IMR-90 (cell line): ENCODE results near the gene SETD2. TPM values are rescaled to one million over a fixed set of nuclear protein-coding genes. Genes with fewer than 3 reads are reported as not detected.

Source experiments
- ATAC-seq: fragments of 200-7000 bp; cut with Tn5 transposase; 2 replicates; pipeline ENCODE4 v1.9.1; 2020; ENCODE audit warnings: low read depth, mild to moderate bottlenecking, moderate library complexity
- BruUV-seq: library from RNA; stranded (reverse); fragments of 400-500 nt; replicated peaks from 2 replicates; lab custom pipeline; 2021; lab: Mats Ljungman, UMichigan
- CTCF ChIA-PET: fragments of 300-600 bp; formaldehyde crosslinking; extraction: SDS; loops from one replicate; lab custom pipeline; 2021; ENCODE audit warnings: antibody characterized with exemption; lab: Yijun Ruan, JAX
- POLR2A ChIA-PET: fragments of 300-600 bp; sonication (Branson Sonifier 250); formaldehyde crosslinking; loops from one replicate; lab custom pipeline; 2022; ENCODE audit warnings: antibody characterized with exemption; ENCODE audit not compliant: unreplicated experiment; lab: Charles Lee
- DNase-seq: peaks from one replicate; pipeline ENCODE4 v3.0.0; 2013
- H2AFZ ChIP-seq: replicated peaks from 2 replicates; pipeline ENCODE3; 2013; ENCODE audit warnings: low read length, mild to moderate bottlenecking; ENCODE audit not compliant: poor library complexity
- H2AK5ac ChIP-seq: 2 replicates; pipeline ENCODE4 v1.6.1; 2013; ENCODE audit warnings: low read depth, low read length, inconsistent platforms
- H2AK9ac ChIP-seq: replicated peaks from 2 replicates; pipeline ENCODE3; 2013; ENCODE audit warnings: mild to moderate bottlenecking, low read depth, low read length, moderate library complexity; ENCODE audit not compliant: poor library complexity
- H2BK120ac ChIP-seq: 2 replicates; pipeline ENCODE4 v1.6.1; 2013; ENCODE audit warnings: low read depth, low read length, inconsistent platforms
- H2BK15ac ChIP-seq: 3 replicates; pipeline ENCODE4 v1.6.1; 2013; ENCODE audit warnings: low read depth, low read length, inconsistent platforms
- H2BK20ac ChIP-seq: 2 replicates; pipeline ENCODE4 v1.6.1; 2013; ENCODE audit warnings: low read depth, mild to moderate bottlenecking, inconsistent platforms, low read length, moderate library complexity
- H2BK5ac ChIP-seq: 2 replicates; pipeline ENCODE4 v1.6.1; 2013; ENCODE audit warnings: mild to moderate bottlenecking, low read depth, low read length, inconsistent platforms; ENCODE audit not compliant: poor library complexity, severe bottlenecking
- H3K14ac ChIP-seq: replicated peaks from 2 replicates; pipeline ENCODE4 v1.6.1; 2013; ENCODE audit warnings: low read depth, low read length, inconsistent platforms
- H3K18ac ChIP-seq: 2 replicates; pipeline ENCODE4 v1.6.1; 2013; ENCODE audit warnings: low read depth, low read length, control low read depth
- H3K23ac ChIP-seq: 2 replicates; pipeline ENCODE4 v1.6.1; 2013; ENCODE audit warnings: low read depth, low read length, inconsistent platforms
- H3K27ac ChIP-seq: 2 replicates; pipeline ENCODE4 v1.5.1; 2013; ENCODE audit warnings: mild to moderate bottlenecking, control low read depth, low read length; ENCODE audit not compliant: insufficient read depth
- H3K27me3 ChIP-seq: 2 replicates; pipeline ENCODE4 v1.6.1; 2013; ENCODE audit warnings: low read length; ENCODE audit not compliant: control insufficient read depth, insufficient read depth
- H3K36me3 ChIP-seq: 2 replicates; pipeline ENCODE4 v1.6.1; 2013; ENCODE audit warnings: low read length, mixed read lengths; ENCODE audit not compliant: control insufficient read depth, insufficient read depth
- H3K4ac ChIP-seq: 2 replicates; pipeline ENCODE4 v1.6.1; 2013; ENCODE audit warnings: low read depth, low read length, inconsistent platforms
- H3K4me1 ChIP-seq: 2 replicates; pipeline ENCODE4 v1.6.1; 2013; ENCODE audit warnings: low read length, mixed read lengths; ENCODE audit not compliant: control insufficient read depth, insufficient read depth
- H3K4me2 ChIP-seq: 2 replicates; pipeline ENCODE4 v1.6.1; 2013; ENCODE audit warnings: low read depth, mild to moderate bottlenecking, control low read depth, low read length, moderate library complexity
- H3K4me3 ChIP-seq: 2 replicates; pipeline ENCODE4 v1.5.1; 2013; ENCODE audit warnings: low read depth, mild to moderate bottlenecking, control low read depth, low read length, moderate library complexity; ENCODE audit not compliant: insufficient read depth
- H3K56ac ChIP-seq: 2 replicates; pipeline ENCODE4 v1.6.1; 2013; ENCODE audit warnings: low read length, inconsistent platforms; ENCODE audit not compliant: insufficient read depth; ENCODE audit errors: extremely low read depth
- H3K79me1 ChIP-seq, 2 experiments: 2 replicates each; pipeline ENCODE4 v1.6.1; 2013; ENCODE audit warnings: low read length in 2 of 2, inconsistent platforms in 1 of 2, low read depth in 1 of 2
- H3K9ac ChIP-seq: 2 replicates; pipeline ENCODE4 v1.6.1; 2013; ENCODE audit warnings: low read depth, low read length, control low read depth
- H3K9me1 ChIP-seq: 2 replicates; pipeline ENCODE4 v1.6.1; 2013; ENCODE audit warnings: low read length, inconsistent platforms; ENCODE audit not compliant: insufficient read depth
- H3K9me3 ChIP-seq: 2 replicates; pipeline ENCODE4 v1.6.1; 2013; ENCODE audit warnings: low read length; ENCODE audit not compliant: control insufficient read depth, insufficient read depth
- H4K20me1 ChIP-seq: 2 replicates; pipeline ENCODE4 v1.6.1; 2013; ENCODE audit warnings: low read length, inconsistent platforms; ENCODE audit not compliant: insufficient read depth
- H4K5ac ChIP-seq: 2 replicates; pipeline ENCODE4 v1.6.1; 2013; ENCODE audit warnings: mild to moderate bottlenecking, low read depth, low read length, control low read depth
- H4K8ac ChIP-seq, 2 experiments: 2 replicates each; pipeline ENCODE4 v1.6.1; 2013; ENCODE audit warnings: low read depth in 2 of 2, low read length in 2 of 2, control low read depth in 1 of 2, inconsistent platforms in 1 of 2
- H4K91ac ChIP-seq: 2 replicates; pipeline ENCODE4 v1.6.1; 2013; ENCODE audit warnings: low read depth, low read length, inconsistent platforms; ENCODE audit not compliant: insufficient read depth
- BHLHE40 ChIP-seq: fragments of 150-350 bp; IDR thresholded peaks from 2 replicates; pipeline ENCODE4 v1.6.1; 2016; ENCODE audit warnings: mild to moderate bottlenecking, low read depth, low read length
- CEBPB ChIP-seq: IDR thresholded peaks from 2 replicates; pipeline ENCODE4 v1.6.1; 2012; ENCODE audit warnings: low read depth, low read length, improper control_type of control experiment
- CHD1 ChIP-seq: IDR thresholded peaks from 2 replicates; pipeline ENCODE4 v1.6.1; 2012; ENCODE audit warnings: low read depth, low read length, improper control_type of control experiment
- FOS ChIP-seq: fragments of 150-350 bp; IDR thresholded peaks from 2 replicates; pipeline ENCODE4 v1.6.1; 2016; ENCODE audit warnings: low read depth, low read length
- MAFK ChIP-seq: IDR thresholded peaks from 2 replicates; pipeline ENCODE4 v1.6.1; 2012; ENCODE audit warnings: low read depth, low read length, improper control_type of control experiment
- MAZ ChIP-seq: IDR thresholded peaks from 2 replicates; pipeline ENCODE4 v1.6.1; 2012; ENCODE audit warnings: low read depth, mild to moderate bottlenecking, low read length, improper control_type of control experiment, moderate library complexity, borderline replicate concordance
- MXI1 ChIP-seq: IDR thresholded peaks from 2 replicates; pipeline ENCODE4 v1.6.1; 2012; ENCODE audit warnings: low read depth, mild to moderate bottlenecking, low read length, moderate library complexity, borderline replicate concordance
- NFE2L2 ChIP-seq: fragments of 150-350 bp; IDR thresholded peaks from 2 replicates; pipeline ENCODE4 v1.6.1; 2016; ENCODE audit warnings: low read depth, mild to moderate bottlenecking, low read length
- POLR2A ChIP-seq: IDR thresholded peaks from 2 replicates; pipeline ENCODE4 v1.6.1; 2012; ENCODE audit warnings: mild to moderate bottlenecking, low read depth, low read length
- RAD21 ChIP-seq: IDR thresholded peaks from 2 replicates; pipeline ENCODE4 v1.6.1; 2012; ENCODE audit warnings: low read length, improper control_type of control experiment
- RCOR1 ChIP-seq: IDR thresholded peaks from 2 replicates; pipeline ENCODE4 v1.6.1; 2012; ENCODE audit warnings: mild to moderate bottlenecking, low read length, improper control_type of control experiment; ENCODE audit not compliant: insufficient replicate concordance
- RFX5 ChIP-seq: IDR thresholded peaks from 2 replicates; pipeline ENCODE4 v1.8.0; 2012; ENCODE audit warnings: low read depth, mild to moderate bottlenecking, low read length, moderate library complexity
- SMC3 ChIP-seq: fragments of 150-350 bp; IDR thresholded peaks from 2 replicates; pipeline ENCODE4 v1.6.1; 2016; ENCODE audit warnings: low read depth, mild to moderate bottlenecking, antibody characterized with exemption, low read length, moderate library complexity
- dilution Hi-C: fragments of 300-500 bp; cut with HindIII; formaldehyde crosslinking; loops from one replicate; pipeline ENCODE4 v1.14.3; 2018; ENCODE audit warnings: low sequenced_read_pairs; ENCODE audit not compliant: unreplicated experiment
- in situ Hi-C: fragments of 300-500 bp; cut with MboI; formaldehyde crosslinking; loops from 3 replicates; pipeline ENCODE4 v1.14.3; 2019; ENCODE audit warnings: low sequenced_read_pairs, inconsistent platforms, mixed read lengths
- intact Hi-C: fragments of 100-400 bp; cut with micrococcal nuclease; formaldehyde crosslinking; loops from 2 replicates; pipeline ENCODE4 v1.10.0; 2022
- polyA plus RNA-seq, 3 experiments: library from polyadenylated mRNA; depleted of rRNA; stranded (reverse); fragments of >200 nt; gene quantifications; 2 replicates each; pipeline ENCODE4 v1.2.3, GENCODE V29; 2012; ENCODE audit warnings: low replicate concordance in 1 of 3
- total RNA-seq: library from RNA; depleted of rRNA; stranded (reverse); fragments of >200 nt; gene quantifications from 2 replicates; pipeline ENCODE4 v1.2.3, GENCODE V29; 2012
- TF ChIP-seq, protein P1 (sequence below): fragments of 150-350 bp; IDR thresholded peaks from 2 replicates; pipeline ENCODE4 v1.6.1; 2017; ENCODE audit warnings: mild to moderate bottlenecking, antibody characterized with exemption, low read length, low read depth
- TF ChIP-seq, protein P2 (sequence below): conservative IDR thresholded peaks from 2 replicates; pipeline ENCODE4 v1.5.1; 2012; ENCODE audit warnings: mild to moderate bottlenecking, low read depth, low read length, improper control_type of control experiment
- TF ChIP-seq, protein P3 (sequence below): fragments of 150-350 bp; IDR thresholded peaks from 2 replicates; pipeline ENCODE4 v1.6.1; 2016; ENCODE audit warnings: low read depth, mild to moderate bottlenecking, low read length, moderate library complexity, borderline replicate concordance

The SETD2 gene
- total and polyA plus RNA-seq, 2 of the 4 experiments (the other 2 are of a cell fraction), result 18.3 to 20.1 TPM

DNA sequence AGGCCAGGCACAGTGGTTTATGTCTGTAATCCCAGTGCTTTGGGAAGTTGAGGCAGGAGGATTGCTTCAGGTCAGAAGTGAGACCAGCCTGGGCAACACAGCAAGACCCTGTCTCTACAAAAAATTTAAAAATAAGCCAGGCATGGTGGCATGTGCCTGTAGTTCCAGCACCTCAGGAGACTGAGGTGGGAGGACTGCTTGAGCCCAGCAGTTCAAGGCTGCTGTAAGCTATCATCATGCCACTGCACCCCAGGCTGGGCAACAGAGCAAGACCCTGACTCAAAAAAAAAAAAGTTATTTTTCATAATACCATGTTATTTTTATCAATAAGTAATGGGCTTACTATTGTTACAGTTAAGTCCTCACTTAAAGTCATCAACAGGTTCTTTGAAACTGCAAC is 59.7 kb downstream of the SETD2 start:
- Histone ChIP-seq H3K4me2 (no peak overlapping the region), H2BK5ac (no peak overlapping the region), H3K9me3 (no peaks in the 10 kb centered on the region), H3K4me3 (no peak overlapping the region), H2BK15ac (no peak overlapping the region), H3K4me1 (peaks cover 5% of the 10 kb centered on the region), H4K5ac (no peak overlapping the region), H2AFZ (no peak overlapping the region), H3K4ac (no peak overlapping the region), H3K14ac (no peak overlapping the region), H4K20me1 (0 out of 2 replicates have a peak, but pooled peaks cover 4% of the 10 kb centered on the region), H3K9ac (no peak overlapping the region), H3K36me3 (peaks cover 18% of the 10 kb centered on the region), H2BK120ac (no peak overlapping the region), H4K91ac (no peak overlapping the region), H4K8ac (no peak overlapping the region), H3K9me1 (peaks cover 8% of the 10 kb centered on the region; the same call in 1 of the 2 replicates), H3K79me1 (peaks cover 35 to 59% of the 10 kb centered on the region in 2 experiments), H2AK9ac (no peak overlapping the region), H3K18ac (no peak overlapping the region), H2BK20ac (no peak overlapping the region), H3K27me3 (no peaks in the 10 kb centered on the region), H3K27ac (no peak overlapping the region), H2AK5ac (no peak overlapping the region), H3K23ac (no peak overlapping the region), H3K56ac (no peak overlapping the region)
- intact Hi-C loops, result no loop called here
- in situ Hi-C loops, result no loop called here
- no peak for DNase-seq
- TF ChIP-seq RFX5 (no peak), FOS (no peak), POLR2A (no peak), SMC3 (no peak), MXI1 (no peak), NFE2L2 (no peak), RCOR1 (no peak), MAZ (no peak), CEBPB (no peak), CHD1 (no peak), RAD21 (no peak), BHLHE40 (no peak), MAFK (no peak)
- TF ChIP-seq, protein P1, sequence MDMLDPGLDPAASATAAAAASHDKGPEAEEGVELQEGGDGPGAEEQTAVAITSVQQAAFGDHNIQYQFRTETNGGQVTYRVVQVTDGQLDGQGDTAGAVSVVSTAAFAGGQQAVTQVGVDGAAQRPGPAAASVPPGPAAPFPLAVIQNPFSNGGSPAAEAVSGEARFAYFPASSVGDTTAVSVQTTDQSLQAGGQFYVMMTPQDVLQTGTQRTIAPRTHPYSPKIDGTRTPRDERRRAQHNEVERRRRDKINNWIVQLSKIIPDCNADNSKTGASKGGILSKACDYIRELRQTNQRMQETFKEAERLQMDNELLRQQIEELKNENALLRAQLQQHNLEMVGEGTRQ, result no peak
- TF ChIP-seq, protein P2, sequence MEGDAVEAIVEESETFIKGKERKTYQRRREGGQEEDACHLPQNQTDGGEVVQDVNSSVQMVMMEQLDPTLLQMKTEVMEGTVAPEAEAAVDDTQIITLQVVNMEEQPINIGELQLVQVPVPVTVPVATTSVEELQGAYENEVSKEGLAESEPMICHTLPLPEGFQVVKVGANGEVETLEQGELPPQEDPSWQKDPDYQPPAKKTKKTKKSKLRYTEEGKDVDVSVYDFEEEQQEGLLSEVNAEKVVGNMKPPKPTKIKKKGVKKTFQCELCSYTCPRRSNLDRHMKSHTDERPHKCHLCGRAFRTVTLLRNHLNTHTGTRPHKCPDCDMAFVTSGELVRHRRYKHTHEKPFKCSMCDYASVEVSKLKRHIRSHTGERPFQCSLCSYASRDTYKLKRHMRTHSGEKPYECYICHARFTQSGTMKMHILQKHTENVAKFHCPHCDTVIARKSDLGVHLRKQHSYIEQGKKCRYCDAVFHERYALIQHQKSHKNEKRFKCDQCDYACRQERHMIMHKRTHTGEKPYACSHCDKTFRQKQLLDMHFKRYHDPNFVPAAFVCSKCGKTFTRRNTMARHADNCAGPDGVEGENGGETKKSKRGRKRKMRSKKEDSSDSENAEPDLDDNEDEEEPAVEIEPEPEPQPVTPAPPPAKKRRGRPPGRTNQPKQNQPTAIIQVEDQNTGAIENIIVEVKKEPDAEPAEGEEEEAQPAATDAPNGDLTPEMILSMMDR, result no peak
- TF ChIP-seq, protein P3, sequence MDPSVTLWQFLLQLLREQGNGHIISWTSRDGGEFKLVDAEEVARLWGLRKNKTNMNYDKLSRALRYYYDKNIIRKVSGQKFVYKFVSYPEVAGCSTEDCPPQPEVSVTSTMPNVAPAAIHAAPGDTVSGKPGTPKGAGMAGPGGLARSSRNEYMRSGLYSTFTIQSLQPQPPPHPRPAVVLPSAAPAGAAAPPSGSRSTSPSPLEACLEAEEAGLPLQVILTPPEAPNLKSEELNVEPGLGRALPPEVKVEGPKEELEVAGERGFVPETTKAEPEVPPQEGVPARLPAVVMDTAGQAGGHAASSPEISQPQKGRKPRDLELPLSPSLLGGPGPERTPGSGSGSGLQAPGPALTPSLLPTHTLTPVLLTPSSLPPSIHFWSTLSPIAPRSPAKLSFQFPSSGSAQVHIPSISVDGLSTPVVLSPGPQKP, result no peak
- POLR2A ChIA-PET, result no interaction called here
- CTCF ChIA-PET, result interaction anchor here (0.7 kb wide), 1 partner anchor 276 kb away, joined by 4 read pairs; no protein-coding TSS in a partner anchor
- dilution Hi-C loops, result no loop called here
- no peak for ATAC-seq
- no TSS peak for BruUV-seq
